Endothelial cell of umbilical vein (primary cell): ENCODE data around the gene MZT2B. TPM values are rescaled to one million over a fixed set of nuclear protein-coding genes. Genes with fewer than 3 reads are reported as not detected.
"Not testable (repeated sequence)": the region's sequence is repeated elsewhere in the genome, so short reads cannot be mapped to it uniquely, and the experiment has no call there.

Source experiments
- BruUV-seq: library from RNA; stranded (reverse); fragments of 400-500 nt; replicated peaks from 2 replicates; lab custom pipeline; 2021; lab: Mats Ljungman, UMichigan
- CTCF ChIA-PET: fragments of 300-600, 350-600 bp; sonication (Branson Sonifier 250); formaldehyde crosslinking; loops from one replicate; lab custom pipeline; 2021; ENCODE audit warnings: antibody characterized with exemption, inconsistent platforms; lab: Charles Lee
- POLR2A ChIA-PET: fragments of 300-600, 350-600 bp; sonication (Branson Sonifier 250); formaldehyde crosslinking; loops from one replicate; lab custom pipeline; 2021; ENCODE audit warnings: antibody characterized with exemption, inconsistent platforms; lab: Charles Lee
- DNase-seq: peaks from one replicate; pipeline ENCODE4 v3.0.0-alpha.2; 2011; ENCODE audit warnings: low read depth, low spot score
- FAIRE-seq: peaks from 2 replicates; lab custom pipeline; 2011; peaks lifted over from hg19 to GRCh38; lab: Jason Lieb, UNC
- H2AFZ ChIP-seq: 2 replicates; pipeline ENCODE4 v1.6.0; 2012; ENCODE audit warnings: low read depth, low read length, control low read depth, inconsistent platforms
- H3K27ac ChIP-seq: 2 replicates; pipeline ENCODE4 v1.5.1; 2011; ENCODE audit warnings: low read depth, mild to moderate bottlenecking, control low read depth, low read length, moderate library complexity; ENCODE audit not compliant: insufficient read depth
- H3K27me3 ChIP-seq, 2 experiments: 2 replicates each; pipeline versions ENCODE4 v1.6.0 to v1.6.1; 2011; ENCODE audit warnings: low read length in 2 of 2, mixed read lengths in 1 of 2; ENCODE audit not compliant: control insufficient read depth in 2 of 2, insufficient read depth in 2 of 2
- H3K36me3 ChIP-seq, 2 experiments: 2 replicates in 1 of 2; 3 replicates in 1 of 2; pipeline ENCODE4 v1.5.1; 2011; ENCODE audit warnings: low read length in 2 of 2, mild to moderate bottlenecking in 1 of 2, moderate library complexity in 1 of 2; ENCODE audit not compliant: control insufficient read depth in 2 of 2, insufficient read depth in 2 of 2; ENCODE audit errors: extremely low read depth in 1 of 2
- H3K4me1 ChIP-seq: 3 replicates; pipeline ENCODE4 v1.5.1; 2011; ENCODE audit warnings: mild to moderate bottlenecking, low read length; ENCODE audit not compliant: control insufficient read depth, insufficient read depth; ENCODE audit errors: extremely low read depth
- H3K4me2 ChIP-seq: 2 replicates; pipeline ENCODE4 v1.6.1; 2011; ENCODE audit warnings: low read length, control low read depth, mixed read lengths; ENCODE audit not compliant: insufficient read depth
- H3K4me3 ChIP-seq, 3 experiments: fragments of 200-600 bp in 1 of 3; sonication (generic), shearing (Covaris generic) in 1 of 3; replicated peaks in 1 of 3; 2 replicates each; pipeline ENCODE4 v1.5.1; 2011 to 2016; ENCODE audit warnings: control low read depth in 3 of 3, low read length in 3 of 3, mild to moderate bottlenecking in 2 of 3, inconsistent platforms in 1 of 3, low read depth in 1 of 3, moderate library complexity in 1 of 3; ENCODE audit not compliant: insufficient read depth in 1 of 3
- H3K79me2 ChIP-seq: 2 replicates; pipeline ENCODE4 v1.6.0; 2012; ENCODE audit warnings: low read length, inconsistent platforms; ENCODE audit not compliant: control insufficient read depth, insufficient read depth
- H3K9ac ChIP-seq: replicated peaks from 2 replicates; pipeline ENCODE3; 2011; ENCODE audit warnings: low read length, control low read depth; ENCODE audit not compliant: insufficient read depth; ENCODE audit errors: extremely low read depth
- H3K9me1 ChIP-seq: replicated peaks from 3 replicates; pipeline ENCODE4 v1.6.0; 2011; ENCODE audit warnings: mild to moderate bottlenecking, low read length; ENCODE audit not compliant: control insufficient read depth, insufficient read depth; ENCODE audit errors: extremely low read depth
- H3K9me3 ChIP-seq: replicated peaks from 2 replicates; pipeline ENCODE4 v1.5.1; 2012; ENCODE audit warnings: low read length, inconsistent platforms; ENCODE audit not compliant: control insufficient read depth, insufficient read depth
- H4K20me1 ChIP-seq: replicated peaks from 2 replicates; pipeline ENCODE3; 2011; ENCODE audit warnings: mild to moderate bottlenecking, low read length; ENCODE audit not compliant: control insufficient read depth, insufficient read depth; ENCODE audit errors: extremely low read depth
- CTCF ChIP-seq, 2 donors: IDR thresholded peaks; 1 replicate in 1 of 2; 2 replicates in 1 of 2; pipeline ENCODE4 v1.5.1; 2011; ENCODE audit warnings: low read length in 2 of 2, mild to moderate bottlenecking in 2 of 2, moderate library complexity in 2 of 2, control low read depth in 1 of 2, inconsistent platforms in 1 of 2, low read depth in 1 of 2; ENCODE audit not compliant: insufficient read depth in 1 of 2; ENCODE audit errors: extremely low read depth in 1 of 2
- EZH2 ChIP-seq: IDR thresholded peaks from 2 replicates; pipeline ENCODE4 v1.6.1; 2012; ENCODE audit warnings: borderline replicate concordance, low read depth, mild to moderate bottlenecking, moderate library complexity, low read length, inconsistent platforms; ENCODE audit not compliant: severe bottlenecking
- FOS ChIP-seq: IDR thresholded peaks from 2 replicates; pipeline ENCODE4 v1.6.1; 2011; ENCODE audit warnings: mild to moderate bottlenecking, low read length, moderate library complexity, borderline replicate concordance; ENCODE audit not compliant: insufficient read depth
- GATA2 ChIP-seq: IDR thresholded peaks from 2 replicates; pipeline ENCODE4 v1.7.0; 2011; ENCODE audit warnings: low read depth, mild to moderate bottlenecking, moderate library complexity, mixed read lengths, low read length; ENCODE audit not compliant: insufficient read length, insufficient read depth
- JUN ChIP-seq: IDR thresholded peaks from 2 replicates; pipeline ENCODE4 v1.6.1; 2011; ENCODE audit warnings: borderline replicate concordance, low read depth; ENCODE audit not compliant: insufficient read length, insufficient read depth
- MAX ChIP-seq: IDR thresholded peaks from 2 replicates; pipeline ENCODE4 v1.6.1; 2011; ENCODE audit not compliant: insufficient read depth, insufficient read length
- MYC ChIP-seq: IDR thresholded peaks from one replicate; pipeline ENCODE4 v1.6.1; 2011; ENCODE audit warnings: mild to moderate bottlenecking, low read depth, low read length
- POLR2A ChIP-seq: IDR thresholded peaks from 2 replicates; pipeline ENCODE4 v1.6.1; 2012; ENCODE audit warnings: low read depth, mild to moderate bottlenecking, control low read depth, low read length
- POLR2AphosphoS5 ChIP-seq: IDR thresholded peaks from 2 replicates; pipeline ENCODE4 v1.6.1; 2012; ENCODE audit warnings: low read depth, mild to moderate bottlenecking, control low read depth, low read length, moderate library complexity; ENCODE audit not compliant: insufficient read depth
- dilution Hi-C: fragments of 300-500 bp; cut with MboI; formaldehyde crosslinking; loops from one replicate; pipeline ENCODE4 v1.15.0; 2019; ENCODE audit warnings: low sequenced_read_pairs; ENCODE audit not compliant: extremely low pct_ligation_motif_present
- intact Hi-C: fragments of 100-400 bp; cut with micrococcal nuclease; formaldehyde crosslinking; loops from one replicate; pipeline ENCODE4 v1.10.0; 2022
- polyA plus RNA-seq, 4 experiments: library from polyadenylated mRNA; depleted of rRNA in 3 of 4; stranded (reverse) in 3 of 4; unstranded in 1 of 4; fragments of >200 nt; gene quantifications; 2 replicates each; pipeline versions ENCODE4 v1.2.1 to v1.2.3, GENCODE V29; 2011 to 2012; ENCODE audit warnings: missing spikeins in 1 of 4
- total RNA-seq: library from RNA; stranded (reverse); gene quantifications from 2 replicates; pipeline ENCODE4 v1.2.3, GENCODE V29; 2021

Gene MZT2B
- total and polyA plus RNA-seq, 2 donors (not counting 3 experiments of a cell fraction or from before 2014, with no cell fraction given): 182 to 337 TPM

GRCh38 chr2:130180404-130181324 is 1.4 kb upstream of the MZT2B start:
- dilution Hi-C loops, H4K20me1 ChIP-seq, H3K27me3 ChIP-seq, H3K9me3 ChIP-seq, H3K36me3 ChIP-seq, DNase-seq, H3K9me1 ChIP-seq: not testable (repeated sequence)
- H3K79me2 ChIP-seq: peaks cover 75% of the 10 kb centered on the region
- peak overlapping the region; percentile 82 for H3K4me2 ChIP-seq
- BruUV-seq: TSS peak; percentile 55
- peak overlapping the region; percentile 76 to 96 (median 88) for H3K4me3 ChIP-seq
- H3K27ac ChIP-seq: peak overlapping the region; percentile 78
- peak overlapping the region; percentile 83 for H2AFZ ChIP-seq
- CTCF ChIA-PET: interaction anchor here (0.6 to 1.7 kb wide), 13 partner anchors 12 to 547 kb away, joined by 3 to 14 read pairs (median 4); partner anchors contain the start of gene IMP4
- intact Hi-C loops: loop anchor here (1.0 to 5.0 kb wide), 4 partner anchors 152 to 243 kb away; partner anchors contain the start of gene IMP4
- peak overlapping the region; percentile 92 for H3K9ac ChIP-seq
- peaks cover 11% of the 10 kb centered on the region for H3K4me1 ChIP-seq
- POLR2A ChIA-PET: interaction anchor here (0.9 to 1.0 kb wide), 2 partner anchors 161 to 244 kb away, joined by 3 to 4 read pairs; a partner anchor contains a TSS
- FAIRE-seq: peak; percentile 72

- no TSS peak for BruUV-seq
- peak; percentile 96 for DNase-seq
- peaks cover 11% of the 10 kb centered on the region for H3K4me1 ChIP-seq
- FAIRE-seq: peak; percentile 99
- H3K27ac ChIP-seq: peak within 1 kb of the TSS; percentile 78
- peak within 1 kb of the TSS; percentile 82 for H3K4me2 ChIP-seq
- peaks cover 0 to 6% of the 10 kb centered on the region in 2 experiments for H3K36me3 ChIP-seq
- TF ChIP-seq JUN (no peak), CTCF (IDR thresholded peaks at IDR 0.05; ENCODE audit: extremely low read depth in 1 of 2, insufficient read depth in 1 of 2, low read depth in 1 of 2, low read length in 2 of 2) (no peak), EZH2 (no peak), GATA2 (no peak), FOS (no peak), MYC (no peak), MAX (peak; percentile 67), POLR2A (peak; percentile 53), POLR2AphosphoS5 (peak; percentile 71)
- H3K79me2 ChIP-seq: peaks cover 78% of the 10 kb centered on the region
- peak within 1 kb of the TSS; percentile 92 for H3K9ac ChIP-seq
- peak within 1 kb of the TSS; percentile 76 to 96 (median 88) for H3K4me3 ChIP-seq
- peak within 1 kb of the TSS; percentile 83 for H2AFZ ChIP-seq
- dilution Hi-C loops: no loop called here
- ChIA-PET POLR2A (interaction anchor here (0.9 to 1.0 kb wide), 2 partner anchors 161 to 245 kb away, joined by 3 to 4 read pairs; a partner anchor contains a TSS), CTCF (interaction anchor here (0.6 to 1.7 kb wide), 13 partner anchors 13 to 547 kb away, joined by 3 to 14 read pairs (median 4); partner anchors contain the start of gene IMP4)
- no peaks in the 10 kb centered on the region for H4K20me1 ChIP-seq
- H3K27me3 ChIP-seq: no peaks in the 10 kb centered on the region
- no peaks in the 10 kb centered on the region for H3K9me1 ChIP-seq
- H3K9me3 ChIP-seq: no peaks in the 10 kb centered on the region
- intact Hi-C loops: loop anchor here (1.0 to 5.0 kb wide), 4 partner anchors 151 to 244 kb away; partner anchors contain the start of gene IMP4
Measured at GRCh38 chr2:130181325-130181879, 660 bp upstream of the MZT2B start, which contains the start of gene SMPD4. Gene SMPD4 (minus strand): TSS chr2:130181602. CDS start chr2:130176592, 5,010 bp downstream.
